K562 treated with DMSO at 1 percent for 12 hours (cell line): ENCODE results near the gene COG2. TPM values are rescaled to one million over a fixed set of nuclear protein-coding genes. Genes with fewer than 3 reads are reported as not detected.

ENCODE experiments used
- total RNA-seq: library from RNA; unstranded; fragments of 300-600 nt; gene quantifications from 2 replicates; pipeline ENCODE4 v1.2.3, GENCODE V29; 2022; ENCODE audit not compliant: insufficient read depth

The COG2 gene
- total RNA-seq, result 16.5 and 30.2 TPM in 2 replicates

GRCh38 chr1:230642263-230642959 lies at the start of gene COG2:
Gene COG2, plus strand, starts transcription at chr1:230642481. Its CDS starts 126 bp downstream, at chr1:230642607.

GRCh38 chr1:230713915-230714764 lies 71.9 kb downstream of the COG2 start, which contains the start of gene AGT:
Gene AGT, minus strand, starts transcription at chr1:230714122. Its CDS starts 3,299 bp downstream, at chr1:230710823.

Other genes with a start within 250 kb of the COG2 start
- 0.14 TPM in 1 of 2 replicates, not detected in the other for gene PGBD5, start 216.1 kb upstream of the COG2 start, total RNA-seq
- not detected in 2 replicates for gene AGT, start 71.6 kb downstream of the COG2 start, total RNA-seq
- gene CAPN9, start 104.9 kb downstream of the COG2 start, total RNA-seq, result not detected in 2 replicates
- gene C1orf198, start 226.0 kb downstream of the COG2 start, total RNA-seq, result 2.7 and 7.9 TPM in 2 replicates